CD4-positive, alpha-beta memory T cell (primary cell): ENCODE measurements around the gene TMEM209. TPM values are rescaled to one million over a fixed set of nuclear protein-coding genes. Genes with fewer than 3 reads are reported as not detected.
"Not testable (repeated sequence)": the region's sequence is repeated elsewhere in the genome, so short reads cannot be mapped to it uniquely, and the experiment has no call there.

ENCODE experiments used
- CTCF ChIA-PET: fragments of 350-600 bp; sonication (Branson Sonifier 250); formaldehyde crosslinking; loops from one replicate; lab custom pipeline; 2021; ENCODE audit warnings: inconsistent platforms; ENCODE audit not compliant: partially characterized antibody; lab: Charles Lee
- POLR2A ChIA-PET: fragments of 350-600 bp; sonication (Branson Sonifier 250); formaldehyde crosslinking; loops from one replicate; lab custom pipeline; 2021; ENCODE audit not compliant: partially characterized antibody; lab: Charles Lee
- DNase-seq, 5 donors: peaks; one replicate each; pipeline versions ENCODE4 v3.0.0 to v3.0.0-alpha.2; 2020 to 2022; ENCODE audit warnings: mixed read lengths in 1 of 5
- H3K27ac ChIP-seq: one replicate; pipeline ENCODE4 v1.7.0; 2013; ENCODE audit warnings: low read depth, low read length
- H3K27me3 ChIP-seq: 2 replicates; pipeline ENCODE4 v1.7.0; 2013; ENCODE audit warnings: mild to moderate bottlenecking, low read length, moderate library complexity; ENCODE audit not compliant: insufficient read depth
- H3K36me3 ChIP-seq: 2 replicates; pipeline ENCODE4 v1.7.0; 2013; ENCODE audit warnings: mild to moderate bottlenecking, low read length, moderate library complexity; ENCODE audit not compliant: insufficient read depth
- H3K4me1 ChIP-seq: 2 replicates; pipeline ENCODE4 v1.7.0; 2013; ENCODE audit warnings: mild to moderate bottlenecking, low read length, moderate library complexity; ENCODE audit not compliant: insufficient read depth
- H3K4me3 ChIP-seq, 2 donors: one replicate each; pipeline ENCODE4 v1.7.0; 2013; ENCODE audit warnings: low read length in 2 of 2, mild to moderate bottlenecking in 1 of 2
- H3K9me3 ChIP-seq, 2 donors: one replicate each; pipeline ENCODE4 v1.7.0; 2013; ENCODE audit warnings: low read length in 2 of 2, control low read depth in 1 of 2; ENCODE audit not compliant: control insufficient read depth in 1 of 2
- H3K27ac Mint-ChIP-seq, 7 donors: one replicate each; pipeline ENCODE4 v1.8.0; 2020 to 2021; ENCODE audit warnings: mixed read lengths in 7 of 7, mild to moderate bottlenecking in 6 of 7, inconsistent platforms in 3 of 7, moderate library complexity in 3 of 7
- H3K27me3 Mint-ChIP-seq, 2 donors: one replicate each; pipeline ENCODE4 v1.8.0; 2020 to 2021; ENCODE audit warnings: mixed read lengths in 2 of 2
- H3K36me3 Mint-ChIP-seq, 2 donors: one replicate each; pipeline ENCODE4 v1.8.0; 2020 to 2021; ENCODE audit warnings: mixed read lengths in 2 of 2, inconsistent platforms in 1 of 2, mild to moderate bottlenecking in 1 of 2
- H3K4me1 Mint-ChIP-seq, 4 donors: one replicate each; pipeline ENCODE4 v1.8.0; 2020 to 2021; ENCODE audit warnings: mixed read lengths in 4 of 4, mild to moderate bottlenecking in 1 of 4
- H3K4me3 Mint-ChIP-seq, 8 donors: one replicate each; pipeline ENCODE4 v1.8.0; 2020 to 2021; ENCODE audit warnings: mixed read lengths in 8 of 8, mild to moderate bottlenecking in 7 of 8, moderate library complexity in 6 of 8, inconsistent platforms in 3 of 8
- H3K9me3 Mint-ChIP-seq, 8 donors: one replicate each; pipeline ENCODE4 v1.8.0; 2020 to 2021; ENCODE audit warnings: mixed read lengths in 8 of 8, mild to moderate bottlenecking in 5 of 8, inconsistent platforms in 3 of 8, moderate library complexity in 1 of 8
- intact Hi-C: fragments of 100-400 bp; cut with micrococcal nuclease; formaldehyde crosslinking; loops from one replicate; pipeline ENCODE4 v1.15.1; 2023
- polyA plus RNA-seq, 2 donors: library from polyadenylated mRNA; unstranded; fragments of 300-500 nt; fragmentation: Illumina TruSeq; gene quantifications; one replicate each; pipeline ENCODE4 v1.2.3, GENCODE V29; 2021
- total RNA-seq, 2 experiments: library from RNA; stranded (reverse); gene quantifications; one replicate each; pipeline ENCODE4 v1.2.3, GENCODE V29; 2021

The TMEM209 gene
- total and polyA plus RNA-seq, 4 experiments from 2014 or later: 34.5 to 48.8 (median 40.2) TPM

DNA sequence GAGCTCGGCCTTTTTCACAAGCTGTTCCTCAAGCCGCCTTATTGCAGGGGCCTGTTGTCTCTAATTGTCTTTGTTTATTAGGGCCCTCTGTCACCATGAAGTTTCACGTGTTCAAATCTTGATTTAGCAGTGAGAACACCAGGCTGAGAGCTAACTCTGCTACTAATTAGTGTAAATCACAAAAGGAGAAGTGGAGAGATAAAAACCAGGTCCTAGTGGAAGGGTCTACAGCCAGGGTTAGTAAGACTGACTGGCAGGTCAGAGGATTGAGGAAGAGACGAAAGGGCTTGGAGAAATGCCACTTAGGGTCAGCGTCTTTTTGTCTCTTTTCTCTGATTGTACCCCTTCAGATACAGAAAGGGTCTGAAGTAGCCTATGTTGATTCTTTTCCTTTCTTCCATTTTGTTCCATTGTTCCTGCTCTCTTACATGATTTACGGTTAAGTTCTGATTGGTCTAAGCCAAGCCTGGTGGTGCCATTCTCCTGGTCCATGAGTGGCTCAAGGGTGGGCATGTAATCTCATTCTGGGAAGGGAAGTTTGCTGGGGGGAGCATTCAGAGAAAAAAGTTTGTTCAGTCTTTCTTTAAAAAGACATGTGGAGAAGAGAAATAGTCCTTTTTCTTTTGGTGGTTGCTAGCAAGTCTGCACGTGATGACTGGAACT lies 23.8 kb upstream of the TMEM209 start:
- no peaks in the 10 kb centered on the region for H3K9me3 ChIP-seq
- intact Hi-C loops: no loop called here
- POLR2A ChIA-PET: no interaction called here
- H3K27ac ChIP-seq: no peak overlapping the region
- CTCF ChIA-PET: no interaction called here
- H3K27ac Mint-ChIP-seq: no peak overlapping the region
- no peak overlapping the region for H3K4me3 ChIP-seq
- peaks cover 0 to 2% of the 10 kb centered on the region in 2 donors for H3K27me3 Mint-ChIP-seq
- no peaks in the 10 kb centered on the region for H3K4me1 Mint-ChIP-seq
- DNase-seq: no peak
- no peaks in the 10 kb centered on the region for H3K36me3 ChIP-seq
- no peaks in the 10 kb centered on the region for H3K4me1 ChIP-seq
- H3K27me3 ChIP-seq: no peaks in the 10 kb centered on the region
- no peaks in the 10 kb centered on the region for H3K36me3 Mint-ChIP-seq
- no peaks in the 10 kb centered on the region for H3K9me3 Mint-ChIP-seq
- H3K4me3 Mint-ChIP-seq: no peak overlapping the region

DNA sequence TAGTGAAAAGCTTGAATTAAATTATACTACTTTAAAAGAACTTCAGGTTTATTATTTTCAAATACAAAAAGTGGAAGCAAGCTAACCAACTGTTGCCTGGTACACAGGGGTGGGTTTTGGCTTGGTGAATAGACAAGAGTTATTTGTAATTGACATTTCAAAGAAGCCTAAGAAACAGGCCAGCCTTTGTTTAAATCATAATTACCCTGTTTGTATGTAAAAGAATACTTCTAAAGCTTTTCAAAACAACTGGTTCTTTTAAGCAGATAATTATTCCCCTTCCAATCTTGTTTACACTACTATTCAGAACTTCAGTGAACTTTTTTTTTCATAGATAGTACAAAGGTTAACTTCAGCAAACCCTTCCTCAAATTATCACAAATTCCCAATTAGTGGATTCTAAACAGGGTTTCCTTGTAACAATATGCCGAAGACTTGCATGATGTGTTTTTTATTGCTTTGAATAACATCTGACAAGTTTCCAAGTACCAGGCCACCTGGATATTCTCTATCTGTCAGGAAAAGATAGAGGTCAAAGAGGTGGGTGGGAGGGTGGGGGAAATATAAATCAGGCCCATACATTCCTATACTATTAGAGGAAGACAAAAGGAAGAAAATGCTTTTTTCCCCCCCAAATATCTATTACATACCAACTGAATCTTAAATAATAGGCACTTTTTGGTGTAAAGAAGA lies 22.8 kb upstream of the TMEM209 start:
- Mint-ChIP-seq H3K4me3 (no peak overlapping the region), H3K27me3 (peaks cover 0 to 2% of the 10 kb centered on the region in 2 donors), H3K4me1 (no peaks in the 10 kb centered on the region), H3K36me3 (no peaks in the 10 kb centered on the region), H3K27ac (no peak overlapping the region), H3K9me3 (no peaks in the 10 kb centered on the region)
- CTCF ChIA-PET: no interaction called here
- Histone ChIP-seq H3K4me1 (no peaks in the 10 kb centered on the region), H3K36me3 (no peaks in the 10 kb centered on the region), H3K27ac (no peak overlapping the region), H3K9me3 (no peaks in the 10 kb centered on the region), H3K27me3 (no peaks in the 10 kb centered on the region), H3K4me3 (no peak overlapping the region)
- POLR2A ChIA-PET: no interaction called here
- DNase-seq: no peak
- intact Hi-C loops: no loop called here

DNA sequence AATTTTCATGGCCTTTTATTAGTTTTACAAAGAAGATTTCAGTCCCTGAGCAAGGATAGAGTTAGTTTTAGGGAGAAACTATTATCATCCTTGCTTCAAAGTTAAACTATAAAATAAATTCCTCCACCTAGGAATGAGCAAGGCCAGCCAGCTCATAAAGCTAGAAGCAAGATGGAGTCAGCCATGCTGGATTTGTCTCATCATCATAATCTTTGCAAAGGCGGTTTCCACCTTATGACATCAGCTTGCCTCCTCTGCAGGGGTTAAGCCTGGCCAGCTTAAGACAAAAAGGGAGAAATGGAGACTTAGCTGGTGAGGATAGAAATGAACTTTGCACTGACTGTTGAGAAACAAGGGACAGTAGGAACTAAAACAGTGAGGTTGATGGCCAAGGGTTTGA lies 21.1 kb upstream of the TMEM209 start:
- Histone ChIP-seq H3K4me1 (no peaks in the 10 kb centered on the region), H3K9me3 (no peaks in the 10 kb centered on the region), H3K36me3 (no peaks in the 10 kb centered on the region), H3K27ac (no peak overlapping the region), H3K27me3 (no peaks in the 10 kb centered on the region), H3K4me3 (no peak overlapping the region)
- intact Hi-C loops: no loop called here
- Mint-ChIP-seq H3K27ac (no peak overlapping the region), H3K4me3 (no peak overlapping the region), H3K27me3 (peaks cover 0 to 2% of the 10 kb centered on the region in 2 donors), H3K36me3 (no peaks in the 10 kb centered on the region), H3K9me3 (no peaks in the 10 kb centered on the region), H3K4me1 (no peaks in the 10 kb centered on the region)
- ChIA-PET POLR2A (no interaction called here), CTCF (no interaction called here)
- no peak for DNase-seq

GRCh38 chr7:130224923-130225322 lies 19.7 kb upstream of the TMEM209 start:
- H3K36me3 ChIP-seq, H3K27me3 ChIP-seq, H3K36me3 Mint-ChIP-seq, intact Hi-C loops, H3K4me3 ChIP-seq, H3K4me3 Mint-ChIP-seq, H3K9me3 Mint-ChIP-seq, DNase-seq, H3K9me3 ChIP-seq, H3K4me1 Mint-ChIP-seq, POLR2A ChIA-PET, CTCF ChIA-PET, H3K27me3 Mint-ChIP-seq, H3K4me1 ChIP-seq, H3K27ac ChIP-seq: not testable (repeated sequence)
- H3K27ac Mint-ChIP-seq: peak overlapping the region in 1 of 7 donors; percentile 48

- no peaks in the 10 kb centered on the region for H3K27me3 ChIP-seq
- intact Hi-C loops: no loop called here
- H3K36me3 Mint-ChIP-seq: no peaks in the 10 kb centered on the region
- H3K27ac Mint-ChIP-seq: no peak overlapping the region
- no peaks in the 10 kb centered on the region for H3K36me3 ChIP-seq
- no peaks in the 10 kb centered on the region for H3K9me3 ChIP-seq
- H3K27ac ChIP-seq: no peak overlapping the region
- no peak for DNase-seq
- ChIA-PET CTCF (no interaction called here), POLR2A (no interaction called here)
- no peak overlapping the region for H3K4me3 Mint-ChIP-seq
- no peak overlapping the region for H3K4me3 ChIP-seq
- no peaks in the 10 kb centered on the region for H3K4me1 ChIP-seq
- H3K4me1 Mint-ChIP-seq: no peaks in the 10 kb centered on the region
- H3K9me3 Mint-ChIP-seq: no peaks in the 10 kb centered on the region
- H3K27me3 Mint-ChIP-seq: no peaks in the 10 kb centered on the region
These were observed 19.0 kb upstream of the TMEM209 start for GRCh38 chr7:130224210-130224609.

DNA sequence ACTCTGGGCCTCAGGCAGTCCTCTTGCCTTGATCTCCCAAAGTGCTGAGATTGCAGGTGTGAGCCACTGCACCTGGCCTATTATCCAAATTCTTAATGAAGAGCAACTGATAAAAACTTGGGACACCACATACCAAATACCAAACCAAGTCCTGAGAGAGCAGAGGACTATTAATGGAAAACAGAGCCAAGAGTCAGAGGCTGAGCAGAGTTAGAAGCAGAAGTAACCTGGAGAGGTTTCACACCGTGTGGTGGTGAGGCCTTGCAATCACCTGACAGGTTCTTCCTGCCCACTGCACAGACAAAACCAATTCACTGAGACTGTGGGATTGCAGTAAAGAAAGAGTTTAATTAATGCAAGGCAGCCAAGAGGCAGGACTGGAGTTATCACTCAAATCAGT lies 18.4 kb upstream of the TMEM209 start:
- POLR2A ChIA-PET: no interaction called here
- Histone ChIP-seq H3K27ac (no peak overlapping the region), H3K27me3 (no peaks in the 10 kb centered on the region), H3K4me3 (no peak overlapping the region), H3K4me1 (no peaks in the 10 kb centered on the region), H3K9me3 (no peaks in the 10 kb centered on the region), H3K36me3 (no peaks in the 10 kb centered on the region)
- H3K27me3 Mint-ChIP-seq: no peaks in the 10 kb centered on the region
- H3K4me3 Mint-ChIP-seq: no peak overlapping the region
- intact Hi-C loops: no loop called here
- no peaks in the 10 kb centered on the region for H3K36me3 Mint-ChIP-seq
- H3K27ac Mint-ChIP-seq: peak overlapping the region in 1 of 7 donors; percentile 36
- H3K4me1 Mint-ChIP-seq: no peaks in the 10 kb centered on the region
- H3K9me3 Mint-ChIP-seq: no peaks in the 10 kb centered on the region
- CTCF ChIA-PET: no interaction called here
- DNase-seq: no peak

- Histone ChIP-seq H3K9me3 (no peaks in the 10 kb centered on the region), H3K36me3 (no peaks in the 10 kb centered on the region), H3K27me3 (no peaks in the 10 kb centered on the region), H3K4me3 (no peak overlapping the region), H3K4me1 (no peaks in the 10 kb centered on the region), H3K27ac (no peak overlapping the region)
- H3K27ac Mint-ChIP-seq: no peak overlapping the region
- DNase-seq: no peak
- H3K27me3 Mint-ChIP-seq: no peaks in the 10 kb centered on the region
- H3K9me3 Mint-ChIP-seq: no peaks in the 10 kb centered on the region
- POLR2A ChIA-PET: no interaction called here
- no peaks in the 10 kb centered on the region for H3K36me3 Mint-ChIP-seq
- no peaks in the 10 kb centered on the region for H3K4me1 Mint-ChIP-seq
- intact Hi-C loops: no loop called here
- no peak overlapping the region for H3K4me3 Mint-ChIP-seq
- CTCF ChIA-PET: interaction anchor here (0.7 kb wide), 1 partner anchor 370 kb away, joined by 3 read pairs; no protein-coding TSS in a partner anchor
These were observed 16.5 kb upstream of the TMEM209 start for GRCh38 chr7:130221746-130222145.
